ENCODE measurements around the gene NCAM1.
A peak's percentile ranks its signal among the peaks of the same experiment; 100 is the strongest.

NCAM1 gene

GRCh38 chr11:113090716-113091480 is 129.7 kb downstream of the NCAM1 start:
- no peak for DNase-seq

- DNase-seq, result no peak
Measured at GRCh38 chr11:113091481-113091780, 130.2 kb downstream of the NCAM1 start.

GRCh38 chr11:113096648-113097047 is 135.4 kb downstream of the NCAM1 start:
- DNase-seq, result no peak

- DNase-seq, result no peak
Measured at GRCh38 chr11:113103932-113104690, 142.9 kb downstream of the NCAM1 start.

- DNase-seq, result no peak
Measured at GRCh38 chr11:113104691-113105251, 143.6 kb downstream of the NCAM1 start.

- DNase-seq, result no peak
Measured at GRCh38 chr11:113105592-113105991, 144.4 kb downstream of the NCAM1 start.

- no peak for DNase-seq
Measured at GRCh38 chr11:113106507-113106906, 145.3 kb downstream of the NCAM1 start.

GRCh38 chr11:113110046-113110445 is 148.8 kb downstream of the NCAM1 start:
- DNase-seq, result no peak

GRCh38 chr11:113111156-113111555 is 149.9 kb downstream of the NCAM1 start:
- DNase-seq, result no peak

GRCh38 chr11:113112307-113112706 is 151.1 kb downstream of the NCAM1 start:
- no peak for DNase-seq

GRCh38 chr11:113113801-113114704 is 152.8 kb downstream of the NCAM1 start:
- DNase-seq, result peak; percentile 57

GRCh38 chr11:113114705-113115027 is 153.4 kb downstream of the NCAM1 start:
- DNase-seq, result no peak

GRCh38 chr11:113118104-113118503 is 156.9 kb downstream of the NCAM1 start:
- no peak for DNase-seq

- no peak for DNase-seq
Measured at GRCh38 chr11:113119074-113119473, 157.9 kb downstream of the NCAM1 start.

GRCh38 chr11:113119966-113120736 is 158.9 kb downstream of the NCAM1 start:
- no peak for DNase-seq

- no peak for DNase-seq
Measured at GRCh38 chr11:113121746-113122145, 160.5 kb downstream of the NCAM1 start.

- no peak for DNase-seq
Measured at GRCh38 chr11:113124006-113124405, 162.8 kb downstream of the NCAM1 start.

- DNase-seq, result no peak
Measured at GRCh38 chr11:113124578-113124977, 163.4 kb downstream of the NCAM1 start.

- DNase-seq, result no peak
Measured at GRCh38 chr11:113129261-113129992, 168.2 kb downstream of the NCAM1 start.

GRCh38 chr11:113131036-113131775 is 170.0 kb downstream of the NCAM1 start:
- no peak for DNase-seq

- DNase-seq, result no peak
Measured at GRCh38 chr11:113133071-113133470, 171.9 kb downstream of the NCAM1 start.

Data from suppressor macrophage treated with lipopolysaccharide for 4 hours (primary cell).